Fibroblast of pulmonary artery (primary cell): ENCODE data around the gene PLCH1.

Experiments used
- DNase-seq: peaks from one replicate; pipeline ENCODE4 v3.0.0-alpha.2; 2010; ENCODE audit warnings: low read depth
- H3K4me3 ChIP-seq: replicated peaks from 2 replicates; pipeline ENCODE4 v1.5.1; 2011; ENCODE audit warnings: low read depth, mild to moderate bottlenecking, control low read depth, low read length, moderate library complexity
- CTCF ChIP-seq: IDR thresholded peaks from 2 replicates; pipeline ENCODE4 v1.5.1; 2011; ENCODE audit warnings: mild to moderate bottlenecking, control low read depth, low read length, inconsistent platforms; ENCODE audit errors: missing control alignments

The PLCH1 gene

GRCh38 chr3:155386919-155387318, 358.0 kb downstream of the PLCH1 start:
- H3K4me3 ChIP-seq: no peak overlapping the region
- TF ChIP-seq CTCF: no peak
- DNase-seq: no peak

- no peak overlapping the region for H3K4me3 ChIP-seq
- TF ChIP-seq CTCF: no peak
- no peak for DNase-seq
These were observed 358.8 kb downstream of the PLCH1 start for GRCh38 chr3:155385896-155386625.

- DNase-seq: peak; percentile 65
- TF ChIP-seq CTCF: peak; percentile 85
These were observed 362.4 kb downstream of the PLCH1 start for GRCh38 chr3:155382396-155383042.

GRCh38 chr3:155377847-155378246, 367.0 kb downstream of the PLCH1 start:
- no peak overlapping the region for H3K4me3 ChIP-seq
- DNase-seq: no peak
- no peak for TF ChIP-seq CTCF

More at GRCh38 chr3:155382396-155383042, 362.4 kb downstream of the PLCH1 start:
- no peak overlapping the region for H3K4me3 ChIP-seq

GRCh38 chr3:155377071-155377470, 367.8 kb downstream of the PLCH1 start:
- TF ChIP-seq CTCF: no peak
- no peak for DNase-seq
- no peak overlapping the region for H3K4me3 ChIP-seq

GRCh38 chr3:155372281-155372680, 372.6 kb downstream of the PLCH1 start:
- DNase-seq: no peak
- no peak for TF ChIP-seq CTCF
- H3K4me3 ChIP-seq: no peak overlapping the region
